HEK293 (cell line): ENCODE data around the gene LHB.

Source experiments
- CTCF ChIA-PET: fragments of 350-600 bp; formaldehyde crosslinking; extraction: SDS; loops from one replicate; lab custom pipeline; 2021; ENCODE audit warnings: antibody characterized with exemption; lab: Yijun Ruan, JAX
- POLR2A ChIA-PET: fragments of 300-600 bp; formaldehyde crosslinking; extraction: SDS; loops from one replicate; lab custom pipeline; 2020; ENCODE audit warnings: antibody characterized with exemption, inconsistent platforms; lab: Yijun Ruan, JAX
- H3K27ac ChIP-seq: fragments of 200-500 bp; sonication (Bioruptor generic); 2 replicates; pipeline ENCODE4 v1.5.1; 2014; ENCODE audit warnings: low read depth, low read length, control low read depth, inconsistent platforms; ENCODE audit errors: extremely low read depth
- H3K36me3 ChIP-seq, 2 experiments: fragments of 200-500 bp in 1 of 2; sonication (Bioruptor generic) in 1 of 2; 1 replicate in 1 of 2; 2 replicates in 1 of 2; pipeline ENCODE4 v1.5.1; 2014 to 2017; ENCODE audit warnings: inconsistent platforms in 2 of 2, low read length in 2 of 2; ENCODE audit not compliant: control insufficient read depth in 2 of 2, insufficient read depth in 1 of 2
- H3K4me1 ChIP-seq: fragments of 200-500 bp; sonication (Bioruptor generic); 2 replicates; pipeline ENCODE4 v1.5.1; 2014; ENCODE audit warnings: mild to moderate bottlenecking, low read length, inconsistent platforms; ENCODE audit not compliant: control insufficient read depth, insufficient read depth
- H3K4me3 ChIP-seq: 2 replicates; pipeline ENCODE4 v1.5.1; 2011; ENCODE audit warnings: low read depth, mild to moderate bottlenecking, control low read depth, low read length, moderate library complexity
- H3K9me3 ChIP-seq: fragments of 200-500 bp; sonication (Bioruptor generic); 2 replicates; pipeline ENCODE4 v1.5.1; 2014; ENCODE audit warnings: low read depth, low read length, inconsistent platforms; ENCODE audit not compliant: control insufficient read depth, insufficient read depth
- EGR2 ChIP-seq: fragments of 450-650 bp; formaldehyde crosslinking; IDR thresholded peaks from 2 replicates; pipeline ENCODE4 v1.5.1; 2016; ENCODE audit warnings: low read depth, missing biosample characterization, missing genetic modification characterization
- HOXA7 ChIP-seq: sonication (generic); formaldehyde crosslinking; IDR thresholded peaks from 2 replicates; pipeline ENCODE4 v1.8.1; 2022; ENCODE audit warnings: missing genetic modification reagents, borderline replicate concordance
- MYNN ChIP-seq: fragments of 450-650 bp; formaldehyde crosslinking; IDR thresholded peaks from 2 replicates; pipeline ENCODE4 v1.5.1; 2016; ENCODE audit warnings: missing biosample characterization, missing genetic modification characterization, borderline replicate concordance
- SP2 ChIP-seq: fragments of 450-650 bp; formaldehyde crosslinking; IDR thresholded peaks from 2 replicates; pipeline ENCODE4 v1.5.1; 2016; ENCODE audit warnings: missing biosample characterization, missing genetic modification characterization
- TCF7L2 ChIP-seq: IDR thresholded peaks from 2 replicates; pipeline ENCODE4 v1.6.1; 2011; ENCODE audit warnings: low read depth, mild to moderate bottlenecking, inconsistent platforms, low read length, moderate library complexity, borderline replicate concordance
- ZBTB20 ChIP-seq: fragments of 450-650 bp; formaldehyde crosslinking; IDR thresholded peaks from 2 replicates; pipeline ENCODE4 v1.5.1; 2016; ENCODE audit warnings: missing biosample characterization, missing genetic modification characterization
- ZNF138 ChIP-seq: fragments of 450-650 bp; formaldehyde crosslinking; IDR thresholded peaks from 2 replicates; pipeline ENCODE4 v1.5.1; 2016; ENCODE audit warnings: missing biosample characterization, missing genetic modification characterization, borderline replicate concordance
- ZNF184 ChIP-seq: fragments of 450-650 bp; IDR thresholded peaks from 2 replicates; pipeline ENCODE4 v1.5.1; 2018; ENCODE audit warnings: missing biosample characterization, mild to moderate bottlenecking, missing genetic modification characterization
- ZNF24 ChIP-seq: fragments of 450-650 bp; formaldehyde crosslinking; IDR thresholded peaks from 2 replicates; pipeline ENCODE4 v1.5.1; 2016; ENCODE audit warnings: missing biosample characterization, missing genetic modification characterization
- ZNF302 ChIP-seq: fragments of 450-650 bp; formaldehyde crosslinking; IDR thresholded peaks from 2 replicates; pipeline ENCODE4 v1.5.1; 2016; ENCODE audit warnings: missing biosample characterization, missing genetic modification characterization, low read depth
- ZNF473 ChIP-seq: fragments of 450-650 bp; formaldehyde crosslinking; IDR thresholded peaks from 2 replicates; pipeline ENCODE4 v1.5.1; 2017; ENCODE audit warnings: missing biosample characterization, missing genetic modification characterization
- ZNF561 ChIP-seq: fragments of 450-650 bp; IDR thresholded peaks from 2 replicates; pipeline ENCODE4 v1.5.1; 2018; ENCODE audit warnings: missing biosample characterization, missing genetic modification characterization, borderline replicate concordance
- ZNF585B ChIP-seq: fragments of 450-650 bp; formaldehyde crosslinking; IDR thresholded peaks from 2 replicates; pipeline ENCODE4 v1.5.1; 2016; ENCODE audit warnings: missing biosample characterization, missing genetic modification characterization
- ZNF596 ChIP-seq: fragments of 450-650 bp; IDR thresholded peaks from 2 replicates; pipeline ENCODE4 v1.5.0; 2018; ENCODE audit warnings: missing biosample characterization, mild to moderate bottlenecking, missing genetic modification characterization, moderate library complexity
- ZNF664 ChIP-seq: fragments of 450-650 bp; formaldehyde crosslinking; IDR thresholded peaks from 2 replicates; pipeline ENCODE4 v1.5.1; 2016; ENCODE audit warnings: missing biosample characterization, missing genetic modification characterization
- ZNF785 ChIP-seq: fragments of 450-650 bp; formaldehyde crosslinking; IDR thresholded peaks from 2 replicates; pipeline ENCODE4 v1.5.1; 2016; ENCODE audit warnings: missing biosample characterization, missing genetic modification characterization
- ZNF791 ChIP-seq: fragments of 450-650 bp; formaldehyde crosslinking; IDR thresholded peaks from 2 replicates; pipeline ENCODE4 v1.5.1; 2016; ENCODE audit warnings: missing biosample characterization, missing genetic modification characterization
- ZSCAN30 ChIP-seq: fragments of 450-650 bp; IDR thresholded peaks from 2 replicates; pipeline ENCODE4 v1.5.1; 2018; ENCODE audit warnings: missing biosample characterization, mild to moderate bottlenecking, missing genetic modification characterization, moderate library complexity
- TF ChIP-seq, protein P1 (sequence below): fragments of 450-650 bp; formaldehyde crosslinking; IDR thresholded peaks from 2 replicates; pipeline ENCODE4 v1.5.1; 2017; ENCODE audit warnings: missing biosample characterization, missing genetic modification characterization
- TF ChIP-seq, protein P2 (sequence below): fragments of 450-650 bp; formaldehyde crosslinking; IDR thresholded peaks from 2 replicates; pipeline ENCODE4 v1.5.1; 2017; ENCODE audit warnings: missing biosample characterization, missing genetic modification characterization
- TF ChIP-seq, protein P3 (sequence below): fragments of 450-650 bp; formaldehyde crosslinking; IDR thresholded peaks from 2 replicates; pipeline ENCODE4 v1.5.1; 2016; ENCODE audit warnings: missing biosample characterization, missing genetic modification characterization
- TF ChIP-seq, protein P4 (sequence below): fragments of 450-650 bp; IDR thresholded peaks from 2 replicates; pipeline ENCODE4 v1.5.1; 2018; ENCODE audit warnings: missing biosample characterization, missing genetic modification characterization
- TF ChIP-seq, protein P5 (sequence below): fragments of 450-650 bp; formaldehyde crosslinking; IDR thresholded peaks from 2 replicates; pipeline ENCODE4 v1.5.1; 2016; ENCODE audit warnings: missing biosample characterization, missing genetic modification characterization, low read depth
- TF ChIP-seq, protein P6 (sequence below): fragments of 450-650 bp; IDR thresholded peaks from 2 replicates; pipeline ENCODE4 v1.5.1; 2018; ENCODE audit warnings: missing biosample characterization, mild to moderate bottlenecking, missing genetic modification characterization

LHB gene

DNA sequence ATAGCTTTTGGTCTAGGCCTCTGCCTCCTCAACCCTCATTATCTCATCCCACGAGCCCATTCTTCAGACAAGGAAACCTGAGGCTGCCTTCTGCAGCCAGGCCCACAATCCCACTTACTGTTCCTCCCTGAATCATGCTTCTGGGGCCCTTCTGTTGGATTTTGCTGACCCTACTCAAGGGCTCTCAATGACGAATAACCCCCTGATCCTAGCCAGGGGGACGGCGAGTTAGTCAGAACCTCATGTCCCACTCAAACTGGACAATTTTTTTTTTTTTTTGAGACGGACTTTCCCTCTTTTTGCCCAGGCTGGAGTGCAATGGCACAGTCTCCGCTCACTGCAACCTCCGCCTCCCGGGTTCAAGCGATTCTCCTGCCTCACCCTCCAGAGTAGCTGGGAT lies 5.2 kb upstream of the LHB start (continued):
- TF ChIP-seq, protein P1, sequence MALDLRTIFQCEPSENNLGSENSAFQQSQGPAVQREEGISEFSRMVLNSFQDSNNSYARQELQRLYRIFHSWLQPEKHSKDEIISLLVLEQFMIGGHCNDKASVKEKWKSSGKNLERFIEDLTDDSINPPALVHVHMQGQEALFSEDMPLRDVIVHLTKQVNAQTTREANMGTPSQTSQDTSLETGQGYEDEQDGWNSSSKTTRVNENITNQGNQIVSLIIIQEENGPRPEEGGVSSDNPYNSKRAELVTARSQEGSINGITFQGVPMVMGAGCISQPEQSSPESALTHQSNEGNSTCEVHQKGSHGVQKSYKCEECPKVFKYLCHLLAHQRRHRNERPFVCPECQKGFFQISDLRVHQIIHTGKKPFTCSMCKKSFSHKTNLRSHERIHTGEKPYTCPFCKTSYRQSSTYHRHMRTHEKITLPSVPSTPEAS: no peak
- TF ChIP-seq HOXA7 (no peak), TCF7L2 (no peak)

DNA sequence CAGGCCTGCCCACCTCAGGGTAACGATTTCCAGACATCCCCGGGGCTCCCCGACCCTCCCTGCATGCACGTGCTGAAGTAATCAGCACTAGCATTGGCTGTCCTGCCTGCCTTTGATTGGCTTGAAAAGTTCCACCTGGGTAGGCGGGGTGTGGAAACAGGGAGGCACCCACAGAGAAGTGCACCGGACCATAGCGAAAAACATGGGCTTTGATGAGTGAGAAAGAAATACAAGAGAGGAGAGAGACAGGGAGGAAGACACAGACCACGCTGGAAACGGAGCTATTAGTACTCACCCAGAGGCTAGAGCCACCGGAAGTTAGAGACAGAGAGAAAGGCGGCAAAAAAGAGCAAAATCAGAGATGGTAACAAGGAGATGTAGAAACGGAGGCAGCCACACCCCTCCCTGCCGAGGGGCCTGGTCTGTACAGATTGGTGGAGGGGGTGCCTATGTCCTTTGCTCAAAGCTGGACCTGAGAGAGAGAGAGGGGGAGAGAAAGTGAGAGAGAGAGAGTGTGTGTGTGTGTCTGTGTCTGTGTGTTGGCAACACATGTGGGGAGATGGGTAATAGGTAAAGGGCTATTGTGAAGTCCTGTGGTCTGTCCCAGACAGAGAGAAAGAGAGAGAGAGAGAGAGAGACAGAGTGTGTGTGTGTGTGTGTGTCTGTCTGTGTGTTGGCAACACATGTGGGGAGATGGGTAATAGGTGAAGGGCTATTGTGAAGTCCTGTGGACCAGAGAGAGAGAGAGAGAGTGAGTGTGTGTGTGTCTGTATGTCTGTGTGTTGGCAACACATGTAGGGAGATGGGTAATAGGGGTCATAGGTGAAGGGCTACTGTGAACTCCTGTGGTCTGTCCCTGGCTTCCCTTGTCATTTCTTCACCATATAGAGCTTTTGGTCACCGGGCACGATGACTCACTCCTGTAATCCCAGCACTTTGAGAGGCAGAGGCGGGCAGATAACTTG lies 4.3 kb upstream of the LHB start:
- Histone ChIP-seq H3K4me1 (peaks cover 8% of the 10 kb centered on the region), H3K36me3 (peaks cover 0 to 3% of the 10 kb centered on the region in 2 experiments; a peak in 2 of 3 replicates), H3K4me3 (no peak overlapping the region), H3K9me3 (no peaks in the 10 kb centered on the region), H3K27ac (no peak overlapping the region)
- ChIA-PET CTCF (interaction anchor here (0.6 to 2.6 kb wide), 7 partner anchors 21 to 178 kb away, joined by 3 to 12 read pairs (median 6); partner anchors contain the start of genes GYS1 and RUVBL2), POLR2A (interaction anchor here (0.6 to 3.4 kb wide), 3 partner anchors 28 to 659 kb away, joined by 5 to 20 read pairs (median 6); partner anchors contain the start of genes GYS1 and RUVBL2)
- TF ChIP-seq ZNF561 (tag by site-specific recombination) (no peak; the same call in 1 of the 2 replicates), ZNF24 (tag by site-specific recombination) (peak; percentile 69; the same call in 1 of the 2 replicates), HOXA7 (no peak), ZNF664 (no peak), ZNF184 (no peak), ZSCAN30 (tag by site-specific recombination) (no peak), ZNF785 (no peak), SP2 (tag by site-specific recombination) (peak; percentile 34; the same call in 1 of the 2 replicates), ZNF473 (no peak), ZNF302 (no peak), MYNN (no peak), ZNF138 (tag by site-specific recombination) (no peak), ZNF596 (peak; percentile 86), ZNF791 (tag by site-specific recombination) (peak; percentile 74; the same call in 1 of the 2 replicates), EGR2 (tag by site-specific recombination) (no peak), ZNF585B (tag by site-specific recombination) (no peak), ZBTB20 (peak; percentile 57)
- TF ChIP-seq, protein P2, sequence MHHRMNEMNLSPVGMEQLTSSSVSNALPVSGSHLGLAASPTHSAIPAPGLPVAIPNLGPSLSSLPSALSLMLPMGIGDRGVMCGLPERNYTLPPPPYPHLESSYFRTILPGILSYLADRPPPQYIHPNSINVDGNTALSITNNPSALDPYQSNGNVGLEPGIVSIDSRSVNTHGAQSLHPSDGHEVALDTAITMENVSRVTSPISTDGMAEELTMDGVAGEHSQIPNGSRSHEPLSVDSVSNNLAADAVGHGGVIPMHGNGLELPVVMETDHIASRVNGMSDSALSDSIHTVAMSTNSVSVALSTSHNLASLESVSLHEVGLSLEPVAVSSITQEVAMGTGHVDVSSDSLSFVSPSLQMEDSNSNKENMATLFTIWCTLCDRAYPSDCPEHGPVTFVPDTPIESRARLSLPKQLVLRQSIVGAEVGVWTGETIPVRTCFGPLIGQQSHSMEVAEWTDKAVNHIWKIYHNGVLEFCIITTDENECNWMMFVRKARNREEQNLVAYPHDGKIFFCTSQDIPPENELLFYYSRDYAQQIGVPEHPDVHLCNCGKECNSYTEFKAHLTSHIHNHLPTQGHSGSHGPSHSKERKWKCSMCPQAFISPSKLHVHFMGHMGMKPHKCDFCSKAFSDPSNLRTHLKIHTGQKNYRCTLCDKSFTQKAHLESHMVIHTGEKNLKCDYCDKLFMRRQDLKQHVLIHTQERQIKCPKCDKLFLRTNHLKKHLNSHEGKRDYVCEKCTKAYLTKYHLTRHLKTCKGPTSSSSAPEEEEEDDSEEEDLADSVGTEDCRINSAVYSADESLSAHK (tag by site-specific recombination): no peak
- TF ChIP-seq, protein P3, sequence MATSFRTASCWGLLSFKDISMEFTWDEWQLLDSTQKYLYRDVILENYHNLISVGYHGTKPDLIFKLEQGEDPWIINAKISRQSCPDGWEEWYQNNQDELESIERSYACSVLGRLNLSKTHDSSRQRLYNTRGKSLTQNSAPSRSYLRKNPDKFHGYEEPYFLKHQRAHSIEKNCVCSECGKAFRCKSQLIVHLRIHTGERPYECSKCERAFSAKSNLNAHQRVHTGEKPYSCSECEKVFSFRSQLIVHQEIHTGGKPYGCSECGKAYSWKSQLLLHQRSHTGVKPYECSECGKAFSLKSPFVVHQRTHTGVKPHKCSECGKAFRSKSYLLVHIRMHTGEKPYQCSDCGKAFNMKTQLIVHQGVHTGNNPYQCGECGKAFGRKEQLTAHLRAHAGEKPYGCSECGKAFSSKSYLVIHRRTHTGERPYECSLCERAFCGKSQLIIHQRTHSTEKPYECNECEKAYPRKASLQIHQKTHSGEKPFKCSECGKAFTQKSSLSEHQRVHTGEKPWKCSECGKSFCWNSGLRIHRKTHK (tag by site-specific recombination): no peak
- TF ChIP-seq, protein P4, sequence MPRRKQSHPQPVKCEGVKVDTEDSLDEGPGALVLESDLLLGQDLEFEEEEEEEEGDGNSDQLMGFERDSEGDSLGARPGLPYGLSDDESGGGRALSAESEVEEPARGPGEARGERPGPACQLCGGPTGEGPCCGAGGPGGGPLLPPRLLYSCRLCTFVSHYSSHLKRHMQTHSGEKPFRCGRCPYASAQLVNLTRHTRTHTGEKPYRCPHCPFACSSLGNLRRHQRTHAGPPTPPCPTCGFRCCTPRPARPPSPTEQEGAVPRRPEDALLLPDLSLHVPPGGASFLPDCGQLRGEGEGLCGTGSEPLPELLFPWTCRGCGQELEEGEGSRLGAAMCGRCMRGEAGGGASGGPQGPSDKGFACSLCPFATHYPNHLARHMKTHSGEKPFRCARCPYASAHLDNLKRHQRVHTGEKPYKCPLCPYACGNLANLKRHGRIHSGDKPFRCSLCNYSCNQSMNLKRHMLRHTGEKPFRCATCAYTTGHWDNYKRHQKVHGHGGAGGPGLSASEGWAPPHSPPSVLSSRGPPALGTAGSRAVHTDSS (tag by site-specific recombination): no peak
- TF ChIP-seq, protein P5, sequence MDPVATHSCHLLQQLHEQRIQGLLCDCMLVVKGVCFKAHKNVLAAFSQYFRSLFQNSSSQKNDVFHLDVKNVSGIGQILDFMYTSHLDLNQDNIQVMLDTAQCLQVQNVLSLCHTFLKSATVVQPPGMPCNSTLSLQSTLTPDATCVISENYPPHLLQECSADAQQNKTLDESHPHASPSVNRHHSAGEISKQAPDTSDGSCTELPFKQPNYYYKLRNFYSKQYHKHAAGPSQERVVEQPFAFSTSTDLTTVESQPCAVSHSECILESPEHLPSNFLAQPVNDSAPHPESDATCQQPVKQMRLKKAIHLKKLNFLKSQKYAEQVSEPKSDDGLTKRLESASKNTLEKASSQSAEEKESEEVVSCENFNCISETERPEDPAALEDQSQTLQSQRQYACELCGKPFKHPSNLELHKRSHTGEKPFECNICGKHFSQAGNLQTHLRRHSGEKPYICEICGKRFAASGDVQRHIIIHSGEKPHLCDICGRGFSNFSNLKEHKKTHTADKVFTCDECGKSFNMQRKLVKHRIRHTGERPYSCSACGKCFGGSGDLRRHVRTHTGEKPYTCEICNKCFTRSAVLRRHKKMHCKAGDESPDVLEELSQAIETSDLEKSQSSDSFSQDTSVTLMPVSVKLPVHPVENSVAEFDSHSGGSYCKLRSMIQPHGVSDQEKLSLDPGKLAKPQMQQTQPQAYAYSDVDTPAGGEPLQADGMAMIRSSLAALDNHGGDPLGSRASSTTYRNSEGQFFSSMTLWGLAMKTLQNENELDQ (tag by site-specific recombination): no peak
- TF ChIP-seq, protein P6, sequence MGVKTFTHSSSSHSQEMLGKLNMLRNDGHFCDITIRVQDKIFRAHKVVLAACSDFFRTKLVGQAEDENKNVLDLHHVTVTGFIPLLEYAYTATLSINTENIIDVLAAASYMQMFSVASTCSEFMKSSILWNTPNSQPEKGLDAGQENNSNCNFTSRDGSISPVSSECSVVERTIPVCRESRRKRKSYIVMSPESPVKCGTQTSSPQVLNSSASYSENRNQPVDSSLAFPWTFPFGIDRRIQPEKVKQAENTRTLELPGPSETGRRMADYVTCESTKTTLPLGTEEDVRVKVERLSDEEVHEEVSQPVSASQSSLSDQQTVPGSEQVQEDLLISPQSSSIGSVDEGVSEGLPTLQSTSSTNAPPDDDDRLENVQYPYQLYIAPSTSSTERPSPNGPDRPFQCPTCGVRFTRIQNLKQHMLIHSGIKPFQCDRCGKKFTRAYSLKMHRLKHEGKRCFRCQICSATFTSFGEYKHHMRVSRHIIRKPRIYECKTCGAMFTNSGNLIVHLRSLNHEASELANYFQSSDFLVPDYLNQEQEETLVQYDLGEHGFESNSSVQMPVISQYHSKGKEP (tag by site-specific recombination): no peak
